PC-9 (cell line): Measurements from ENCODE around the gene GTF3C2. TPM values are rescaled to one million over a fixed set of nuclear protein-coding genes. Genes with fewer than 3 reads are reported as not detected.

Source experiments
- BruUV-seq: library from RNA; stranded (reverse); fragments of 400-500 nt; replicated peaks from 2 replicates; lab custom pipeline; 2021; lab: Mats Ljungman, UMichigan
- CTCF ChIA-PET: fragments of 300-600 bp; sonication (Branson Sonifier 250); formaldehyde crosslinking; loops from one replicate; lab custom pipeline; 2022; ENCODE audit warnings: antibody characterized with exemption; lab: Charles Lee
- POLR2A ChIA-PET: fragments of 300-600 bp; sonication (Branson Sonifier 250); formaldehyde crosslinking; loops from one replicate; lab custom pipeline; 2022; ENCODE audit warnings: antibody characterized with exemption; ENCODE audit not compliant: unreplicated experiment; lab: Charles Lee
- DNase-seq, 2 experiments: peaks; one replicate each; pipeline versions ENCODE4 v3.0.0 to v3.0.0-alpha.2; 2015 to 2022; ENCODE audit warnings: mixed read lengths in 1 of 2
- H2AFZ ChIP-seq: fragments of 200-600 bp; sonication (generic); 2 replicates; pipeline ENCODE4 v1.8.1; 2017; ENCODE audit warnings: antibody characterized with exemption
- H3F3A ChIP-seq: fragments of 200-600 bp; sonication (generic); 2 replicates; pipeline ENCODE4 v1.8.1; 2017; ENCODE audit warnings: antibody characterized with exemption, mild to moderate bottlenecking, low read depth; ENCODE audit not compliant: insufficient read depth
- H3K27ac ChIP-seq: fragments of 200-600 bp; sonication (generic); 2 replicates; pipeline ENCODE4 v1.6.1; 2016; ENCODE audit warnings: mixed run types
- H3K27me3 ChIP-seq: fragments of 200-600 bp; sonication (generic); 2 replicates; pipeline ENCODE4 v1.6.1; 2016; ENCODE audit warnings: low read depth, mixed run types; ENCODE audit not compliant: insufficient read depth
- H3K36me3 ChIP-seq: fragments of 200-600 bp; sonication (generic); 2 replicates; pipeline ENCODE4 v1.6.1; 2016; ENCODE audit warnings: low read depth, mixed run types
- H3K4me1 ChIP-seq: fragments of 200-600 bp; sonication (generic); replicated peaks from 2 replicates; pipeline ENCODE4 v1.6.1; 2016; ENCODE audit warnings: mixed run types; ENCODE audit not compliant: insufficient read depth
- H3K4me2 ChIP-seq: fragments of 200-600 bp; sonication (generic); 2 replicates; pipeline ENCODE4 v1.6.1; 2017; ENCODE audit warnings: mixed run types
- H3K4me3 ChIP-seq: fragments of 200-600 bp; sonication (generic); 2 replicates; pipeline ENCODE4 v1.6.1; 2016; ENCODE audit warnings: mixed run types
- H3K79me2 ChIP-seq: fragments of 200-600 bp; sonication (generic); 2 replicates; pipeline ENCODE4 v1.6.1; 2017; ENCODE audit warnings: low read depth, mixed run types
- H3K9me2 ChIP-seq: fragments of 200-600 bp; sonication (generic); 2 replicates; pipeline ENCODE4 v1.8.1; 2017; ENCODE audit warnings: mild to moderate bottlenecking; ENCODE audit not compliant: insufficient read depth
- H3K9me3 ChIP-seq: fragments of 200-600 bp; sonication (generic); 2 replicates; pipeline ENCODE4 v1.8.1; 2016; ENCODE audit warnings: low read depth; ENCODE audit not compliant: insufficient read depth
- H4K20me1 ChIP-seq: fragments of 200-600 bp; sonication (generic); 2 replicates; pipeline ENCODE4 v1.8.1; 2017; ENCODE audit not compliant: insufficient read depth
- EZH2 ChIP-seq: fragments of 200-600 bp; sonication (generic); IDR thresholded peaks from 2 replicates; pipeline ENCODE4 v1.8.0; 2017; ENCODE audit warnings: antibody characterized with exemption, low read depth
- intact Hi-C: fragments of 100-400 bp; cut with micrococcal nuclease; formaldehyde crosslinking; loops from one replicate; pipeline ENCODE4 v1.10.0; 2022; ENCODE audit not compliant: unreplicated experiment
- total RNA-seq: library from RNA; stranded (reverse); gene quantifications from 2 replicates; pipeline ENCODE4 v1.2.3, GENCODE V29; 2021
- TF ChIP-seq, protein P1 (sequence below): fragments of 200-600 bp; sonication (generic); conservative IDR thresholded peaks from 2 replicates; pipeline ENCODE4 v1.6.1; 2017; ENCODE audit warnings: mixed run types, antibody characterized with exemption, mild to moderate bottlenecking, moderate library complexity

GTF3C2 gene
- total RNA-seq, 1 experiment from 2014 or later: 69.8 TPM

DNA sequence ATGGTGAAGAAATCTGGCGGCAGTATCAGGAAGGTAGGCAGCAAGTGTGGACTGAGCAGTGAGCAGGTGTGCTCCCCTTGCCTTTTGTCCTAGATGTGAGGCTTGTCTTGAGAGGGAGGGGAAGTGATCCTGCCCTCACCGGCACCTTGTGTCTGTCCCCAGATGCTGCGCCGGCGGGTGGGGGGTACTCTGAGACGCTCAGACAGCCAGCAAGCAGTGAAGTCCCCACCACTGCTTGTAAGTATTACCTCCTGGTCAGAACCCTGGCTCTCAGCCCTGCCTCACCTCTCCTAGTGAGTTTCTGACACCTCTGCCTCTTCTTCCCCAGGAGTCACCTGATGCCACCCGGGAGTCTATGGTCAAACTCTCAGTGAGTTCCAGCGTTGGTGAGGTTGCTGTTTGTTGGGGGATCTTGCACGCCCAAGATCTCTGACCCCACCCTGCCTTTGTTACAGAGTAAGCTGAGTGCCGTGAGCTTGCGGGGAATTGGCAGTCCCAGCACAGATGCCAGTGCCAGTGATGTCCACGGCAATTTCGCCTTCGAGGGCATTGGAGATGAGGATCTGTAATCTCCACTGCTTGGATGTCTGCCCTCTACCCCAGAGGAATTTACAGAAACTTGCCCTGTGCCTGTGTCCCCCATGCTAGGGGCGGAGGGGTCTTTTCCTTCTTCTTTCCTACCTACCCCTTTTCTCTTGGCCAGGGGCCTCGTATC is 19.7 kb upstream of the GTF3C2 start:
- TF ChIP-seq EZH2: no peak
- TF ChIP-seq, protein P1, sequence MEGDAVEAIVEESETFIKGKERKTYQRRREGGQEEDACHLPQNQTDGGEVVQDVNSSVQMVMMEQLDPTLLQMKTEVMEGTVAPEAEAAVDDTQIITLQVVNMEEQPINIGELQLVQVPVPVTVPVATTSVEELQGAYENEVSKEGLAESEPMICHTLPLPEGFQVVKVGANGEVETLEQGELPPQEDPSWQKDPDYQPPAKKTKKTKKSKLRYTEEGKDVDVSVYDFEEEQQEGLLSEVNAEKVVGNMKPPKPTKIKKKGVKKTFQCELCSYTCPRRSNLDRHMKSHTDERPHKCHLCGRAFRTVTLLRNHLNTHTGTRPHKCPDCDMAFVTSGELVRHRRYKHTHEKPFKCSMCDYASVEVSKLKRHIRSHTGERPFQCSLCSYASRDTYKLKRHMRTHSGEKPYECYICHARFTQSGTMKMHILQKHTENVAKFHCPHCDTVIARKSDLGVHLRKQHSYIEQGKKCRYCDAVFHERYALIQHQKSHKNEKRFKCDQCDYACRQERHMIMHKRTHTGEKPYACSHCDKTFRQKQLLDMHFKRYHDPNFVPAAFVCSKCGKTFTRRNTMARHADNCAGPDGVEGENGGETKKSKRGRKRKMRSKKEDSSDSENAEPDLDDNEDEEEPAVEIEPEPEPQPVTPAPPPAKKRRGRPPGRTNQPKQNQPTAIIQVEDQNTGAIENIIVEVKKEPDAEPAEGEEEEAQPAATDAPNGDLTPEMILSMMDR: no peak
- Histone ChIP-seq H3K9me3 (no peaks in the 10 kb centered on the region), H3K9me2 (no peaks in the 10 kb centered on the region), H3F3A (peaks cover 42% of the 10 kb centered on the region), H3K4me3 (no peak overlapping the region), H3K79me2 (peaks cover 20% of the 10 kb centered on the region), H2AFZ (no peak overlapping the region), H3K4me2 (no peak overlapping the region), H3K36me3 (0 out of 2 replicates have a peak, but pooled peaks cover 16% of the 10 kb centered on the region), H3K27me3 (no peaks in the 10 kb centered on the region), H3K27ac (no peak overlapping the region), H4K20me1 (peaks cover 12% of the 10 kb centered on the region), H3K4me1 (peaks cover 17% of the 10 kb centered on the region)
- no peak for DNase-seq
- intact Hi-C loops: no loop called here
- BruUV-seq: no TSS peak
- ChIA-PET CTCF (no interaction called here), POLR2A (no interaction called here)

DNA sequence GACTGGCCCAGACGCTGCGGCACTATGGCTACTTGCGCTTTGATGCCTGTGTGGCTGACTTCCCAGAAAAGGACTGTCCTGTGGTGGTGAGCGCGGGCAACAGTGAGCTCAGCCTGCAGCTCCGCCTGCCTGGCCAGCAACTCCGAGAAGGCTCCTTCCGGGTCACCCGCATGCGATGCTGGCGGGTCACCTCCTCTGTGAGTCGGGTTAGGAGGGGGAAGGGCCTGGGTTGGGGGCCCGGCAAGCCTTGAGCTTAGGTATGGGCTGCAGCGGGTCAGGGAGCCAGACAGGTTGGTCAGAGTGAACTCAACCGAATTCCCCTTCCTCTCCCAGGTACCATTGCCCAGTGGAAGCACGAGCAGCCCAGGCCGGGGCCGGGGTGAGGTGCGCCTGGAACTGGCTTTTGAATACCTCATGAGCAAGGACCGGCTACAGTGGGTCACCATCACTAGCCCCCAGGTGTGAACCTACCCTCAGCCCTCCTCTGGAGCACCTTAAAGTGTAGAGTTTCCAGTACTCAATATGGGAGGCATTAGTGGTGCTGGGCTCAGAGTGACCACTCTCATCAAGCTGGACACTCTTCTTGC is 19.0 kb upstream of the GTF3C2 start:
- ChIA-PET CTCF (no interaction called here), POLR2A (no interaction called here)
- Histone ChIP-seq H3K79me2 (peaks cover 26% of the 10 kb centered on the region), H2AFZ (no peak overlapping the region), H3K36me3 (0 out of 2 replicates have a peak, but pooled peaks cover 16% of the 10 kb centered on the region), H3K9me2 (no peaks in the 10 kb centered on the region), H3K4me2 (no peak overlapping the region), H3K4me1 (peaks cover 18% of the 10 kb centered on the region), H3K9me3 (no peaks in the 10 kb centered on the region), H3K27ac (no peak overlapping the region), H3K27me3 (no peaks in the 10 kb centered on the region), H3K4me3 (no peak overlapping the region), H4K20me1 (peaks cover 12% of the 10 kb centered on the region), H3F3A (peaks cover 36% of the 10 kb centered on the region; the same call in 1 of the 2 replicates)
- intact Hi-C loops: no loop called here
- no TSS peak for BruUV-seq
- no peak for DNase-seq
- TF ChIP-seq EZH2: no peak
- TF ChIP-seq, protein P1: no peak

DNA sequence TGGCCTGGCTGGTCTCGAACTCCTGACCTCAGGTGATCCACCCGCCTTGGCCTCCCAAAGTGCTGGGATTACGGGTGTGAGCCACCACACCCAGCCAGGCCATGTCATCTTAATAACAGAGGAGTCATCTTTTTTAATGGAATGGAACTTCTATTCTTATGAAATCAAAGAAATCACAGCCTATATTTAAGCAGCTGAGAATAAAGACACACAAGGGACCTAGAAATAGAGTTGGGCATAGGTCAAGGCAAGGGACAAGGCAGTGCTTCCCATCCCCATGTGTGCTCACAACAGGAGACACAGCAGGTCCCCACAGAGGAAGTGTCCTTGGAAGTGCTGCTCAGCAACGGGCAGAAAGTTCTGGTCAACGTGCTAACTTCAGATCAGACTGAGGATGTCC is 17.0 kb upstream of the GTF3C2 start:
- peaks cover 39% of the 10 kb centered on the region for H3K79me2 ChIP-seq
- ChIA-PET POLR2A (no interaction called here), CTCF (no interaction called here)
- peaks cover 12% of the 10 kb centered on the region for H4K20me1 ChIP-seq
- H3K27me3 ChIP-seq: no peaks in the 10 kb centered on the region
- no peak overlapping the region for H3K27ac ChIP-seq
- H3K36me3 ChIP-seq: peaks cover 17% of the 10 kb centered on the region
- BruUV-seq: no TSS peak
- no peak for DNase-seq
- H3K4me1 ChIP-seq: peaks cover 27% of the 10 kb centered on the region
- intact Hi-C loops: loop anchor here (5.0 kb wide), 2 partner anchors 54 to 276 kb away; partner anchors contain the start of gene NRBP1
- H3K9me3 ChIP-seq: no peaks in the 10 kb centered on the region
- H3K4me2 ChIP-seq: no peak overlapping the region
- peaks cover 24% of the 10 kb centered on the region; the same call in 1 of the 2 replicates for H3F3A ChIP-seq
- no peak overlapping the region for H3K4me3 ChIP-seq
- H2AFZ ChIP-seq: no peak overlapping the region
- H3K9me2 ChIP-seq: no peaks in the 10 kb centered on the region
- no peak for TF ChIP-seq EZH2
- TF ChIP-seq, protein P1: no peak
